ENCODE measurements around the gene PIM3. TPM values are rescaled to one million over a fixed set of nuclear protein-coding genes. Genes with fewer than 3 reads are reported as not detected.

PIM3 gene
- total RNA-seq, 2 experiments from 2014 or later, result 202 to 210 TPM

- DNase-seq, result no peak
- H3K27me3 Mint-ChIP-seq (ENCODE audit: low read depth), result peaks cover 6% of the 10 kb centered on the region
- intact Hi-C loops (cut with micrococcal nuclease), result no loop called here
- H3K9me3 Mint-ChIP-seq, result no peaks in the 10 kb centered on the region
- H3K4me1 Mint-ChIP-seq (ENCODE audit: low read depth), result peaks cover 9% of the 10 kb centered on the region
- H3K27ac Mint-ChIP-seq, result no peak overlapping the region
- CTCF ChIA-PET, result interaction anchor here (1.5 to 1.9 kb wide), 2 partner anchors 9 to 15 kb away, joined by 4 to 5 read pairs; no protein-coding TSS in a partner anchor
- H3K4me3 Mint-ChIP-seq, result no peak overlapping the region
- no peaks in the 10 kb centered on the region for H3K36me3 Mint-ChIP-seq (ENCODE audit: low read depth)
Measured at GRCh38 chr22:50002791-50003190, 42.2 kb downstream of the PIM3 start.

- no peaks in the 10 kb centered on the region for H3K36me3 Mint-ChIP-seq (ENCODE audit: low read depth)
- intact Hi-C loops (cut with micrococcal nuclease), result no loop called here
- H3K27ac Mint-ChIP-seq, result peak overlapping the region; percentile 10
- peaks cover 1% of the 10 kb centered on the region for H3K27me3 Mint-ChIP-seq (ENCODE audit: low read depth)
- no peak for DNase-seq
- H3K9me3 Mint-ChIP-seq, result no peaks in the 10 kb centered on the region
- CTCF ChIA-PET, result interaction anchor here (0.7 to 1.8 kb wide), 5 partner anchors 9 to 26 kb away, joined by 4 to 5 read pairs (median 5); no protein-coding TSS in a partner anchor
- no peak overlapping the region for H3K4me3 Mint-ChIP-seq
- H3K4me1 Mint-ChIP-seq (ENCODE audit: low read depth), result peaks cover 10% of the 10 kb centered on the region
Measured at GRCh38 chr22:50004918-50005317, 44.3 kb downstream of the PIM3 start.

- Mint-ChIP-seq H3K27me3 (ENCODE audit: low read depth) (peaks cover 10% of the 10 kb centered on the region), H3K4me1 (ENCODE audit: low read depth) (peaks cover 19% of the 10 kb centered on the region), H3K4me3 (no peak overlapping the region), H3K36me3 (ENCODE audit: low read depth) (no peaks in the 10 kb centered on the region), H3K9me3 (no peaks in the 10 kb centered on the region), H3K27ac (no peak overlapping the region)
- intact Hi-C loops (cut with micrococcal nuclease), result no loop called here
- CTCF ChIA-PET, result interaction anchor here (1.1 to 2.3 kb wide), 2 partner anchors 14 to 24 kb away, joined by 3 to 11 read pairs; no protein-coding TSS in a partner anchor
- no peak for DNase-seq
Measured at GRCh38 chr22:50007057-50007511, 46.5 kb downstream of the PIM3 start.

DNA sequence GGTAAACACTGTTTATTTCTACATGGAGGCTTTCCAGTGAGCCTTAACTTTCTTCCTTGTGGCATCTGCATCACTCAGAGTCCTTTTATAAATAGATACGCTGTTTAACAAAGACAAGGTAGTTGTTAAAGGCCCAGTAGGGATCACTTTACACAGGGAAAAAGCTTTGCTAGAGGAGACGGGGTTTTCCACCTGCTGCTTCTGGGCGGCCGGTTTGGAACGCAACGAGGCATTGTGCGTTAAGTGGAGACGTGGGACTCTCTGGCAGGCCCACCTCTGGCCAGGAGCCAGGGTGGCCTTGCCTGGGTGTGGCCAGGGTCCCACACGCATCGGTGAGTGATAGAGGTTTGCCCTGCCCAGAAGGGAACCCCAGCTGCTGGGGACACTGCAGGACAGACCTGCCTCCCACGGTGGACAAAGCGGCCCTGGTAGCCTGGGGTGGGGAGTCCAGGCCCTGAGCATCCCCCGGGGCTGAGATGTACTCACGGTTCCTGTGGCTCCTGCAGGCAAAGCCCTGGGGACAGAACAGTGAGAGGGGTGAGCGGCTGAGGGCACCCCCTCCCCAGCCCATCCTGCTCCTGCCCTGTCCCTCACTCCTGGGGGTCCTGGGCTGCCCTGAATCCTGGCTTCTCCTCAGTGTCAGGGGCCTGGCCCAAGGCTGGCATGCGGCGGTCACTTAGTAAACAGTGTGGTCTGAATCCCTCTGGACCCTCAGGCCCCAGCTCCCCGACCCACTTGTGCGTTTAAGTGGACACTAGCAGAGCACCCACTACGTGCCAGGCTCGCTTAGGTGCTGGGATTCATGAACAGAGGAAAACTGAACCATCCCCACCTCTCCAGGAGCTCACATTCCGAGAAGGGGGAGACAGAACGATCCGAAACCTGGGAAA lies 47.8 kb downstream of the PIM3 start:
- peaks cover 10% of the 10 kb centered on the region for H3K27me3 Mint-ChIP-seq (ENCODE audit: low read depth)
- no peaks in the 10 kb centered on the region for H3K36me3 Mint-ChIP-seq (ENCODE audit: low read depth)
- intact Hi-C loops (cut with micrococcal nuclease), result no loop called here
- peaks cover 19% of the 10 kb centered on the region for H3K4me1 Mint-ChIP-seq (ENCODE audit: low read depth)
- no peak overlapping the region for H3K4me3 Mint-ChIP-seq
- no peak overlapping the region for H3K27ac Mint-ChIP-seq
- H3K9me3 Mint-ChIP-seq, result no peaks in the 10 kb centered on the region
- CTCF ChIA-PET, result interaction anchor here (2.3 kb wide), 1 partner anchor 15 kb away, joined by 11 read pairs; no protein-coding TSS in a partner anchor
- DNase-seq, result no peak

GRCh38 chr22:50009251-50009650 lies 48.7 kb downstream of the PIM3 start:
- H3K9me3 Mint-ChIP-seq, result no peaks in the 10 kb centered on the region
- no peaks in the 10 kb centered on the region for H3K36me3 Mint-ChIP-seq (ENCODE audit: low read depth)
- H3K4me3 Mint-ChIP-seq, result no peak overlapping the region
- peaks cover 19% of the 10 kb centered on the region for H3K4me1 Mint-ChIP-seq (ENCODE audit: low read depth)
- no peak for DNase-seq
- no peak overlapping the region for H3K27ac Mint-ChIP-seq
- CTCF ChIA-PET, result interaction anchor here (2.3 kb wide), 1 partner anchor 16 kb away, joined by 11 read pairs; no protein-coding TSS in a partner anchor
- intact Hi-C loops (cut with micrococcal nuclease), result no loop called here
- H3K27me3 Mint-ChIP-seq (ENCODE audit: low read depth), result peaks cover 10% of the 10 kb centered on the region

DNA sequence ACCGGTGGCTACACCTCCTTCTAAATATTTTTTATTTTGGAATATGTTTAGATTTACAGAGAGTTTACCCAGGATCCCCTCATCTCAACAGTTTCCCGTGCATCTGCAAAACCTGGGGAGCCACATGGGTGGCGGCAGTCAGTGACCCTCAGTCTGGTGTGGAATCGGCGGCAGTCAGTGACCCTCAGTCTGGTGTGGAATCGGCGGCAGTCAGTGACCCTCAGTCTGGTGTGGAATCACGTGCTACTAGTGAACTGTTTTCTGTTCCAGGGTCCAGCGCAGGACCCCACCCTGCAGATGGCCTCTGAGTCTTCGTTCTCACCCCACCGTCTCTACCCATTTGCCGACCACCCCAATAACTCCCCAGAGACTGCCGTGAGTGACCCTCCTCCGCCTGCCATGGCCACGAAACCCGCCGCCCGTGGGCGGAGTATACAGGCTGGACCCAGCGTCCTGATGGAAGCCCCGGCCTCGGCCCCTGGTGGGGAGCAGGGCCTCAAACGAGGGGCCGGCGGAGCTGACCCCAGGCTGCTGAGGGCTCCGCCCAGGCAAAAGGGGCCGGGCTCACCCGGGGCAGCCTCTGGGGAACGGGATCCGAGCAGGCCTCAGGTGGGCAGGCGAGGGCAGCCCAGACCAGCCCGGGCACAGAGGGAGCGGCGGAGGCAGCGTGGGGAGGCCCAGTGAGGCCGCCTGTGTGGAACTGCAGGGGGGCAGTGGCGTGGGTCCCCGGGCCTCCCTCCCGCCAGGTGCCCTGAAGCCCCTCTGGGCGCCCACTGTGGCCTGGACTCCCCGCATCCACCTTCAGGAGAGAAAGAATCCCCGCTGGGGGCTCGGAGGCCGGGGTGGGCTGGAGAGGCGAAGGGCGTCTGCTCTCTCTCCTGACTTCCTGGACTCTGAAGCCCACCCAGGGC lies 49.4 kb downstream of the PIM3 start:
- no peak for DNase-seq
- CTCF ChIA-PET, result no interaction called here
- H3K36me3 Mint-ChIP-seq (ENCODE audit: low read depth), result no peaks in the 10 kb centered on the region
- H3K4me3 Mint-ChIP-seq, result no peak overlapping the region
- H3K27me3 Mint-ChIP-seq (ENCODE audit: low read depth), result peaks cover 10% of the 10 kb centered on the region
- intact Hi-C loops (cut with micrococcal nuclease), result no loop called here
- no peaks in the 10 kb centered on the region for H3K9me3 Mint-ChIP-seq
- H3K27ac Mint-ChIP-seq, result no peak overlapping the region
- H3K4me1 Mint-ChIP-seq (ENCODE audit: low read depth), result peaks cover 15% of the 10 kb centered on the region

GRCh38 chr22:50010676-50011446 lies 50.3 kb downstream of the PIM3 start:
- CTCF ChIA-PET, result no interaction called here
- intact Hi-C loops (cut with micrococcal nuclease), result no loop called here
- Mint-ChIP-seq H3K27ac (peak overlapping the region; percentile 59), H3K27me3 (ENCODE audit: low read depth) (peaks cover 10% of the 10 kb centered on the region), H3K9me3 (no peaks in the 10 kb centered on the region), H3K4me1 (ENCODE audit: low read depth) (peaks cover 13% of the 10 kb centered on the region), H3K36me3 (ENCODE audit: low read depth) (no peaks in the 10 kb centered on the region), H3K4me3 (peak overlapping the region; percentile 60)
- DNase-seq, result peak; percentile 51

- Mint-ChIP-seq H3K27me3 (ENCODE audit: low read depth) (peaks cover 10% of the 10 kb centered on the region), H3K27ac (peak overlapping the region; percentile 59)
- CTCF ChIA-PET, result no interaction called here
Measured at GRCh38 chr22:50011447-50012210, 51.1 kb downstream of the PIM3 start.

GRCh38 chr22:50012211-50013181 lies 51.9 kb downstream of the PIM3 start, which contains the start of gene IL17REL:
IL17REL (minus strand) TSS chr22:50012765; CDS start chr22:50012646, 119 bp downstream.
- Mint-ChIP-seq H3K4me3 (peak within 1 kb of the TSS; percentile 60), H3K9me3 (no peaks in the 10 kb centered on the region), H3K27ac (peak within 1 kb of the TSS; percentile 59), H3K4me1 (ENCODE audit: low read depth) (peaks cover 29% of the 10 kb centered on the region), H3K36me3 (ENCODE audit: low read depth) (peaks cover 1% of the 10 kb centered on the region), H3K27me3 (ENCODE audit: low read depth) (peaks cover 10% of the 10 kb centered on the region)
- CTCF ChIA-PET, result interaction anchor here (1.1 kb wide), 1 partner anchor 20 kb away, joined by 4 read pairs; no protein-coding TSS in a partner anchor
- intact Hi-C loops (cut with micrococcal nuclease), result no loop called here
- DNase-seq, result no peak

More at GRCh38 chr22:50011447-50012210, 51.1 kb downstream of the PIM3 start:
- H3K9me3 Mint-ChIP-seq, result no peaks in the 10 kb centered on the region
- intact Hi-C loops (cut with micrococcal nuclease), result no loop called here
- peaks cover 21% of the 10 kb centered on the region for H3K4me1 Mint-ChIP-seq (ENCODE audit: low read depth)
- peak overlapping the region; percentile 60 for H3K4me3 Mint-ChIP-seq
- H3K36me3 Mint-ChIP-seq (ENCODE audit: low read depth), result no peaks in the 10 kb centered on the region
- DNase-seq, result peak; percentile 35

All from activated naive CD4-positive, alpha-beta T cell treated with anti-CD3 and anti-CD28 coated beads for 36 hours (primary cell).